ENCODE data around the gene TMEM185A.
"Not testable (repeated sequence)": the region's sequence is repeated elsewhere in the genome, so short reads cannot be mapped to it uniquely, and the experiment has no call there.

Gene TMEM185A

DNA sequence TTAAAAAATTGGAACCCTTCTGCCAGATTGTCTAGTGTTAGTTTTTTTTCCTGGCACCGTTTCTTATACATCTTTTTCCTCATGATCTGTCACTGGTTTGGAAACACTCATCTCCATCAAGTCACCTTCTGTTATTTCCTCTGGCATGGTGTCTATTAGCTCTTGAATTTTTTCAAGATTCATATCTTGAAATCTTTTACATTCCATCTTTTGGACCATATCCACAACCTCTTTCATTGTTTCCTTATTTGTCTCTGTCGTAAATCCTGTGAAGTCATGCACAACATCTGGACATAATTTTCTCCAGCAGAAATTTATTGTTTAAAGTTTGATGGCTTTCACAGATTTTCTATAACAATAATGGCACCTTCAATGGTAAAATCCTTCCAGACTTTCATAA is 10.2 kb upstream of the TMEM185A start:
- no peak overlapping the region for H3K4me3 ChIP-seq (ENCODE audit: low read length)
- no peaks in the 10 kb centered on the region for H3K4me1 ChIP-seq (ENCODE audit: control insufficient read depth, insufficient read depth, low read length)
- no peaks in the 10 kb centered on the region for H3K36me3 ChIP-seq (ENCODE audit: control insufficient read depth, insufficient read depth, low read length)
- H3K9me3 ChIP-seq (ENCODE audit: control insufficient read depth, low read length): no peaks in the 10 kb centered on the region
- H3K27me3 ChIP-seq (ENCODE audit: control insufficient read depth, insufficient read depth, low read length): no peaks in the 10 kb centered on the region
- no peak overlapping the region for H3K9ac ChIP-seq (ENCODE audit: low read length)

DNA sequence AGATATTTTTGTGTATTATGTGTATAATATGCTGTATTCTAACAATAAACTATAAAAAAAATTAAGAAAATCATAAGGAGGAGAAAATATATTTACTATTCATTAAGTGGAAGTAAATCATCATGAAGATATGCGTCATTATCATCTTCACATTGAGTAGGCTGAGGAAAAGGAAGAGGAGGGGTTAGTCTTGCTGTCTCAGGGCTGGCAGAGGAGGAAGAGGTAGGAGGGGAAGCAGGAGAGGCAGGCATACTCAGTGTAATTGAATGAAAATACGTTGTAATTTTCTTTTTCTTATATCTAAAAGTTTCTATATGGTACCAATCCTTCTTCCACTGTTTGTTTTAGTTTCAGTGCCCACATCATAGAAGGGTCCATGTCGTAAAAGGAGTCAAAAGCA is 9.8 kb upstream of the TMEM185A start:
- H3K9ac ChIP-seq (ENCODE audit: low read length): no peak overlapping the region
- no peak overlapping the region for H3K4me3 ChIP-seq (ENCODE audit: low read length)
- no peaks in the 10 kb centered on the region for H3K9me3 ChIP-seq (ENCODE audit: control insufficient read depth, low read length)
- H3K27me3 ChIP-seq (ENCODE audit: control insufficient read depth, insufficient read depth, low read length): no peaks in the 10 kb centered on the region
- no peaks in the 10 kb centered on the region for H3K36me3 ChIP-seq (ENCODE audit: control insufficient read depth, insufficient read depth, low read length)
- H3K4me1 ChIP-seq (ENCODE audit: control insufficient read depth, insufficient read depth, low read length): no peaks in the 10 kb centered on the region

DNA sequence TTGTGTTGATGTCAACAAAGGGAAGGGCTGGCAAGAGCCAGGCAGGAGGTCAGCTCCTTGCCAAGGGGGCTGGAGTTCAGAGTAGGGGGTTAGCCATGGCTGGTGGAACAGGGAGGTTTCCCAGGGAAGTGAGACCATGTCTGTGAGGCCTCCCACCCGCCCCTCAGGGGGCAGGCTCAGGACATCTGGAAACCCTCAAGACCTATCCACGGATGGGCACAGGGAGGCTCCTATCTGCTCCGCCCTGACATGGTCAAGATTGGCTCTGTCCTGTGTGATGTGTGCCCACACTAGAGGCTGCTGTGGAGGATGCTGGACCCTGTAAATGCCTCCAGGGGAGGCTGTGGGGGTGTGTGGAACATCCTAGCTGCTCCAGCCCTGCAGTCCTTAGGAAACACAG is 8.0 kb upstream of the TMEM185A start:
- Histone ChIP-seq H3K4me1 (ENCODE audit: control insufficient read depth, insufficient read depth, low read length) (no peaks in the 10 kb centered on the region), H3K4me3 (ENCODE audit: low read length) (no peak overlapping the region), H3K36me3 (ENCODE audit: control insufficient read depth, insufficient read depth, low read length) (no peaks in the 10 kb centered on the region), H3K9ac (ENCODE audit: low read length) (no peak overlapping the region), H3K27me3 (ENCODE audit: control insufficient read depth, insufficient read depth, low read length) (no peaks in the 10 kb centered on the region), H3K9me3 (ENCODE audit: control insufficient read depth, low read length) (no peaks in the 10 kb centered on the region)

DNA sequence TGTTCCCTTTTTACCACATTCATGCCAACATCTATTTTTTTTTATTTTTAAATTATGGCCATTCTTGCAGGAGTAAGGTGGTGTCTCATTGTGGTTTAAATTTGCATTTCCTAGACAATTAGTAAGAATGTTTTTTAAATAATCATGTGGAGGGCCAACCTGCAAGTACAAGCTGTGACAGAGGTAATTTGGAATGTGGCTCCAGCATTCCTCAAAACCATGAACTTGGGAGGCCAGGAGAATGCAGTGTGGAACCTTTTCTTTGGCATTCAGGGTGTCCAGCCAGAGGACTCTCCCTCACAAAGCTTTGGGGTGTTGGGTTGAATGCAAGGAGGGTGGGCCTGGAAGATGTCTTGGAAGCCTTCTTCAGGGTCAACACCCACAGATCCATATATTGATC is 7.3 kb upstream of the TMEM185A start:
- no peaks in the 10 kb centered on the region for H3K27me3 ChIP-seq (ENCODE audit: control insufficient read depth, insufficient read depth, low read length)
- H3K9me3 ChIP-seq (ENCODE audit: control insufficient read depth, low read length): no peaks in the 10 kb centered on the region
- H3K4me3 ChIP-seq (ENCODE audit: low read length): no peak overlapping the region
- no peaks in the 10 kb centered on the region for H3K36me3 ChIP-seq (ENCODE audit: control insufficient read depth, insufficient read depth, low read length)
- no peak overlapping the region for H3K9ac ChIP-seq (ENCODE audit: low read length)
- H3K4me1 ChIP-seq (ENCODE audit: control insufficient read depth, insufficient read depth, low read length): no peaks in the 10 kb centered on the region

DNA sequence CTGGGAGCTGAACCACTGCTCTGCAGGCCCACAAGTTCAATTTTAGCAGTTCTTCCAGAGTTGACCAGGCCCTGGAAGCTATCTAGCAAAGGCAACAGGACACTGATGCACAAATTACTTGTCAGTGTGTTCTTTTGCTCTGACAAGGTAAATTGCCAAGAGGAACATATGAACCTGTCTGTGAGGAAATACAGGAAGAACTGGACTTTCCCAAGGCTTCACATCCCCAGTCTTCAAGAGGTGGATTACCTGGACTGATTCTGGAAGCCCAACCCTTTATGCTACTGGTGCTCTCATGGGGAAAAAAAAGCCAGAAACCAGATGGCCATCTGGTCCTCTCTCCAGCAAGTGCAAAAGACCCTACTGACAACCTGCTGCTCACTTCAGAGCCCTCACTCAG is 1.9 kb upstream of the TMEM185A start:
- H3K36me3 ChIP-seq (ENCODE audit: control insufficient read depth, insufficient read depth, low read length): no peaks in the 10 kb centered on the region
- H3K4me1 ChIP-seq (ENCODE audit: control insufficient read depth, insufficient read depth, low read length): peaks cover 16% of the 10 kb centered on the region
- H3K4me3 ChIP-seq (ENCODE audit: low read length): no peak overlapping the region
- no peaks in the 10 kb centered on the region for H3K9me3 ChIP-seq (ENCODE audit: control insufficient read depth, low read length)
- no peak overlapping the region for H3K9ac ChIP-seq (ENCODE audit: low read length)
- H3K27me3 ChIP-seq (ENCODE audit: control insufficient read depth, insufficient read depth, low read length): no peaks in the 10 kb centered on the region

DNA sequence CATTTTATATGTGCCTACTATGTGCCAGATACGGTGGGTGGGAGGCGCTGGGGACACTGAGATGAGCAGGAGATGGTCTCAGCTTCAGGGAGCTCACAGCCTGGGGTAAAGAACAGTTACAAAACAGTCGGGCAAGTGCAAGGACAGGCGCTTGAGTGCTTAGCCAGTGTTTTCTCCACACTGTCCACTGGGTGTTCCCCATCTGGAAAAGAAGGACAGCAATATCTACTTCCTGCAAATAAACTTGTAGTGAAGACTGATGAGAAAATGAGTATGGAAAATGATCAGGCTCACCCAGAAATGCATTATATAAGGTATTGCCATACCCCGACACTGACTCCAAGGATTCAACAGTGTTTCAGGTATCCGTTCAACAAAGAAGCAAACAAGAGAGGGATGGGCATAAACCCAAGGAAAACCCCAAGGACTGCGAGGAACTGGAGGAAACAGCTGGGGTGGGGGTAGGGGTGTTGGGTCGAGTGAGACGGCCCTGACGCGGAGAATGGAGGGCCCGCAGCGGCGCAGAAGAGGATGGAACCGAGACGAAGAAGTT is 835 bp downstream of the TMEM185A start:
- H3K4me3 ChIP-seq (ENCODE audit: low read length): peak overlapping the region; percentile 71
- H3K9ac ChIP-seq (ENCODE audit: low read length): peak overlapping the region; percentile 64
- H3K27me3 ChIP-seq (ENCODE audit: control insufficient read depth, insufficient read depth, low read length): no peaks in the 10 kb centered on the region
- peaks cover 18% of the 10 kb centered on the region for H3K4me1 ChIP-seq (ENCODE audit: control insufficient read depth, insufficient read depth, low read length)
- H3K9me3 ChIP-seq (ENCODE audit: control insufficient read depth, low read length): no peaks in the 10 kb centered on the region
- H3K36me3 ChIP-seq (ENCODE audit: control insufficient read depth, insufficient read depth, low read length): no peaks in the 10 kb centered on the region

DNA sequence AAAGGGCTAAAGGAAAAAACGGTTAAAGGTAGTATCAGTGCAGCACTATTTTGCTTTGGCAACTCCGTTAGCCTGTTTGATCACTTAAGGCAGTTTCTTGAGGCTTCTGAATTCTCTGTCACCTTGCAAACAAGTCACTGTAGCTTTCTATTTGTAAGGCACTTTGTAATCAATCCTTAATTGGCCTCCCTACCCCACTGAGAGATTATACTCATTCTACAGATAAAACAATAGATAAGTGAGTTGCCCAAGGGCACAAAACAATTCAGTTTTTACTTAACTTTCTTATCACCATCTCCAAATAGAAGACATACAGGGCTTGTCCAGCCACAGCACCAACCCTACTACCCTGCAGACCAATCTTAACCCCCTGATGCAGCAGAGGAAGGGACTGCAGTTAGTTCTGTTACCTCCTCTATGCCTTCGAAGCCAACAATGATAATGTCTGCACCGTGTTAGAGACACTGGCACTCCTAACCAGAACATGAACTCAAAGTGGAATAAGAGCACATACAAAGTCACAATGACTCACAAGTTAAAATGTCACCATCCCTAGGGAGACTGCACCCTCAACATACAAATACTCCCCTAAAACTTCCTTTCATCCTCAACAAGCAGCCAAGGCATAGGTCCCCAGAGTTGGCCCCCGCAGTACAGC is 1.7 kb downstream of the TMEM185A start:
- peaks cover 18% of the 10 kb centered on the region for H3K4me1 ChIP-seq (ENCODE audit: control insufficient read depth, insufficient read depth, low read length)
- H3K27me3 ChIP-seq (ENCODE audit: control insufficient read depth, insufficient read depth, low read length): no peaks in the 10 kb centered on the region
- no peaks in the 10 kb centered on the region for H3K36me3 ChIP-seq (ENCODE audit: control insufficient read depth, insufficient read depth, low read length)
- H3K4me3 ChIP-seq (ENCODE audit: low read length): no peak overlapping the region
- H3K9me3 ChIP-seq (ENCODE audit: control insufficient read depth, low read length): no peaks in the 10 kb centered on the region
- H3K9ac ChIP-seq (ENCODE audit: low read length): no peak overlapping the region

DNA sequence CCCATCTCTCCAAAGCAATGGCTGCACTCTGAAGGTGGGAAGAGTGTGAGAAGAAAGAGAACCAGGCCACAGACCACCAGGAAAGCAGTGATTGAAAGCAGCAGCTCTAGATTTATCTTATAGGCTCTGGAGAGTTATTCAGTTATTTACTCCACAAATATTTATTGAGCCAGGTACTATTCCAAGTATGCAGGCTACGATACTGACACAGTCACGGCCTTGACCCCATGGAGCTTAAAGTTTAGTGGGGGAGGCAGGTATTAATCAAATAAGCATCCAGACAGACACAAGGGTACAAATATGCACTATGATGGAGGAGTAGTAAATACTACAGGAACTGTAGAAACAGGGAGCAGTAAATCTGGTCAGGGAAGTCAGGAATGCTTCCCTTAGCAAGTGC is 2.8 kb downstream of the TMEM185A start:
- Histone ChIP-seq H3K36me3 (ENCODE audit: control insufficient read depth, insufficient read depth, low read length) (no peaks in the 10 kb centered on the region), H3K4me1 (ENCODE audit: control insufficient read depth, insufficient read depth, low read length) (peaks cover 18% of the 10 kb centered on the region), H3K4me3 (ENCODE audit: low read length) (no peak overlapping the region), H3K9ac (ENCODE audit: low read length) (no peak overlapping the region), H3K9me3 (ENCODE audit: control insufficient read depth, low read length) (no peaks in the 10 kb centered on the region), H3K27me3 (ENCODE audit: control insufficient read depth, insufficient read depth, low read length) (no peaks in the 10 kb centered on the region)

DNA sequence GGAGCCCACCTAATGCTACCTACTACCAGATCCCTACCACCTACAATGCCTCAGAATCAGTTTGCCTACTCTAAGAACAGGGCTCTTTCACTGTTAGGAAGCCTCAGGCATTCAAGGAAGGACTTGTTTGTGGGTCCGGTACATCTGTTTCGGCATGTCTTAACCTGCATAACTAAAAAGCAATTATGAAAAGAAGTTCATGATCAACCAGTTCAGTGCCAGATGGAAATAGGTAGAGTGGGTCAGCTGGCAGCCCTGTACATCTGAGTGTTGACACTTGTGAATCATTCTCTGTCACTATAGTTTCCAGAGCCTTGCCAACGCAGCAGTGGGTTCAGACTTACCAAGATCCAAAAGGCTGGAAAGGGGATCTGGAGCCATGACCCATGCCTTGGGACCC is 3.3 kb downstream of the TMEM185A start:
- Histone ChIP-seq H3K9ac (ENCODE audit: low read length) (no peak overlapping the region), H3K9me3 (ENCODE audit: control insufficient read depth, low read length) (no peaks in the 10 kb centered on the region), H3K4me3 (ENCODE audit: low read length) (no peak overlapping the region), H3K27me3 (ENCODE audit: control insufficient read depth, insufficient read depth, low read length) (no peaks in the 10 kb centered on the region), H3K36me3 (ENCODE audit: control insufficient read depth, insufficient read depth, low read length) (no peaks in the 10 kb centered on the region), H3K4me1 (ENCODE audit: control insufficient read depth, insufficient read depth, low read length) (peaks cover 18% of the 10 kb centered on the region)

DNA sequence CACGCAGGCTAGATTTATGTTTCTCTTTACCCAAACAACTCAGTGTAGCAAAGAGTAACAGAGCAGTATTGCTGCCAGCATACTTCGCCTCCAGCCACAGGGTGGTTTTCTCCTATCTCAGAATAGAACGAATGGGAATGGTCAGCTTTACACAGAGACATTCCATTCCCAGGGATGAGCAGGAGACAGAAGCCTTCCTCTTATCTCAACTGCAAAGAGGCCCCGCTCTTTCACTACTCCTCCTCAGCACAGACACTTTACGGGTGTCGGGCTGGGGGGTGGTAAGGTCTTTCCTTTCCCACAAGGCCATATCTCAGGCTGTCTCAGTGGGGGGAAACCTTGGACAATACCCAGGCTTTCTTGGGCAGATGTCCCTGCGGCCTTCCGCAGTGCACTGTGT is 4.8 kb downstream of the TMEM185A start:
- H3K9ac ChIP-seq (ENCODE audit: low read length); H3K4me3 ChIP-seq (ENCODE audit: low read length); H3K9me3 ChIP-seq (ENCODE audit: control insufficient read depth, low read length); H3K27me3 ChIP-seq (ENCODE audit: control insufficient read depth, insufficient read depth, low read length); H3K36me3 ChIP-seq (ENCODE audit: control insufficient read depth, insufficient read depth, low read length): not testable (repeated sequence)
- peaks cover 18% of the 10 kb centered on the region for H3K4me1 ChIP-seq (ENCODE audit: control insufficient read depth, insufficient read depth, low read length)

DNA sequence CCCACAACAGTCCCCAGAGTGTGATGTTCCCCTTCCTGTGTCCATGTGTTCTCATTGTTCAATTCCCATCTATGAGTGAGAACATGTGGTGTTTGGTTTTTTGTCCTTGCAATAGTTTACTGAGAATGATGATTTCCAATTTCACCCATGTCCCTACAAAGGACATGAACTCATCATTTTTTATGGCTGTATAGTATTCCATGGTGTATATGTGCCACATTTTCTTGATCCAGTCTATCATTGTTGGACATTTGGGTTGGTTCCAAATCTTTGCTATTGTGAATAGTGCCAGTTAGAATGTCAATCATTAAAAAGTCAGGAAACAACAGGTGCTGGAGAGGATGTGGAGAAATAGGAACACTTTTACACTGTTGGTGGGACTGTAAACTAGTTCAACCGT is 11.9 kb downstream of the TMEM185A start:
- H3K36me3 ChIP-seq (ENCODE audit: control insufficient read depth, insufficient read depth, low read length); H3K4me3 ChIP-seq (ENCODE audit: low read length); H3K27me3 ChIP-seq (ENCODE audit: control insufficient read depth, insufficient read depth, low read length); H3K4me1 ChIP-seq (ENCODE audit: control insufficient read depth, insufficient read depth, low read length); H3K9ac ChIP-seq (ENCODE audit: low read length); H3K9me3 ChIP-seq (ENCODE audit: control insufficient read depth, low read length): not testable (repeated sequence)

DNA sequence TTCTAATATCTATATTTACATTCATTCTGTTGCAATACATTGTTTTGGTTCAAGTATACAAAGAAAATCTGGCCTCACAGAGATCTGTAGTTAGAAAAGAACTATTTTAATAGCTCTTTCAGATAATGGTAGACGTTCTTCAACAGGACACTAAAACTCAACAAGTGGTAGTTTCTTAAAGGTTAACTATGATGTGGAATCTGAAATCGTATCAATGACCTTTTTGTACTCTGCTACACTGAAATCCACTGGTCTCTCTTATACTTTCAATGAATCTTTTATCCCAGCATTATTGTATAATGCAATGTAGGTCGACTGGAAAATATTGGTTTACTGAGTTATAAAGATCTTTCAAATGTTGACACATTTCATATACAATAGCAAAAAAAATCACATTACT is 12.7 kb downstream of the TMEM185A start:
- Histone ChIP-seq H3K4me3 (ENCODE audit: low read length) (no peak overlapping the region), H3K4me1 (ENCODE audit: control insufficient read depth, insufficient read depth, low read length) (no peaks in the 10 kb centered on the region), H3K9me3 (ENCODE audit: control insufficient read depth, low read length) (no peaks in the 10 kb centered on the region), H3K9ac (ENCODE audit: low read length) (no peak overlapping the region), H3K36me3 (ENCODE audit: control insufficient read depth, insufficient read depth, low read length) (no peaks in the 10 kb centered on the region), H3K27me3 (ENCODE audit: control insufficient read depth, insufficient read depth, low read length) (no peaks in the 10 kb centered on the region)
